GM19238 (cell line): ENCODE data around the gene SS18L1.

ENCODE experiments used
- DNase-seq: peaks from one replicate; pipeline ENCODE4 v3.0.0; 2011; ENCODE audit warnings: low spot score; ENCODE audit not compliant: insufficient read length

The SS18L1 gene

DNA sequence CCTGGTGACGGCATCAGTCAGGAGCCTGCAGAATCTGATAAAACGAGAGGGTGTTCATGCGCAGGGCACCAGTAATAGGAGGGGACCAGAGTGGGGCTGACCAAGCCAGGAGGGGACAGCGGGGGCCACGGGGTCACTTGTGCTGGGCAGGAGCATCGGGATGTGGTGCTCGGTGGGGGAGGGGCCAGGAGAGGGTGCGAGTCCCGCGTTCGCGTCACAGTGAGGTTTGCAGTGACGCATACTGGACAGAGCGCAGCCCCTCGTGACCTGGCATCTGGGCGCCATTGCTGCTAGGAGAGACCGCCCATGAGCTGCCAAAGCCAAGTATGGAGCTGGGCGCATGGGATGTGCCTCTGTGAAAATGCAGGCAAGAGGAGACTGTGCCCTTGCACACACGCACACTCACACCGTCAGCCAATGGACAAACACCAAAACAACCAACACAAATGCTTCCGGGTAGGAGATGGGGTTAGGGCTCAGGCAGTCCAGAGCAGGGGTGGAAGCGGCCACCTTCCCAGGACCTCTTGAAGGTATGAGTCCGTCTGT, 25.4 kb downstream of the SS18L1 start:
- DNase-seq, result no peak

DNA sequence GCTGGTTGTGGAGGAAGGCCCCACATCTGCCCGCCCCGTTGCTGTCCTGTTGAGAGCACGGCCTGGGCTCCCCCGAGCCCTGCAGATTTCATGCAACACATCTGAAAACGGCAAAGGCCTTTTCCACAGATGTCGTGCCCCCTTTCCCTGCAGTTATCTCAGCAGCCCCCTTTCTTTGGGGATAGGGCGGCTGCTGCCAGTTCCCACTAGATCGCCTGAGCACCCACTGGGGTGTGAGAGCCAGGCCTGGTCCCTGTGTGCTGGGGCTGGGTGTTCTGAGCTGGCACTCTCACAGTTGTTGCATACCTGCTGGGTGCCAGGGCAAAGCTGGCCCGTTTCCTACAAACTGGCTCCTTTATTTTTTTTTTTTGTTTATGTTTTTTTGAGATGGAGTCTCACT, 27.0 kb downstream of the SS18L1 start:
- DNase-seq, result no peak

DNA sequence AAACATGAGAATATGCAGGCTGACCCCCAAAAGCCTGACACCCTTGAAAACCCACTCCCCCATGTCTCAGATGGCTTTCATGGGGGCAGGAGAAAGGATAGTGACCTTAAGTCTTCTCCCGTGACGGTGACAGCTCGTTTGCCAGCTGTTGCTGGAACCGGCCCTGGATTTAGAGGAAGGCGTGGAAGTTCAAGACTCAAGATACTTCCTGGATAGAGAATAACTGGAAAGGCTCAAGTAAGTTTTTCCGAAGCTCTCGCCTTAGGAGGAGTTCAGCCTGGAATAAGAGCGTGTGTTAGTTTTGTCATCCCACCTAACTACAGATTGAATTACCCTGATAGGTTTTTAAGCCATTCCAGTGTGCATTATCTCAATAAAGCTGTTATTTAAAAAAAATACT, 27.7 kb downstream of the SS18L1 start:
- DNase-seq, result no peak

DNA sequence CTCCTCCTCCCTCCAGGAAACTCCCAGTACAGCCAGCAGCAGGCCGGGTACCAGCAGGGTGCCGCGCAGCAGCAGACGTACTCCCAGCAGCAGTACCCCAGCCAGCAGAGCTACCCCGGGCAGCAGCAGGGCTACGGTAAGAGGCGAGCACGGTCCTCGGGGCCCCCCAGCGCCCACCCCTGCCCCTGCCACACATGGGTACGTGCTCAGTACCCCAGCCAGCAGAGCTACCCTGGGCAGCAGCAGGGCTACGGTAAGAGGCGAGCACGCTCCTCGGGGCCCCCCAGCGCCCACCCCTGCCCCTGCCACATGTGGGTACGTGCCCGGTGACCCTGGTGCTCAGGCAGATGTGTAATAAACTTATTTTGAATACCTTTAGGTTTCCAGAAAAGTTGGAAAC, 29.1 kb downstream of the SS18L1 start:
- DNase-seq, result no peak

DNA sequence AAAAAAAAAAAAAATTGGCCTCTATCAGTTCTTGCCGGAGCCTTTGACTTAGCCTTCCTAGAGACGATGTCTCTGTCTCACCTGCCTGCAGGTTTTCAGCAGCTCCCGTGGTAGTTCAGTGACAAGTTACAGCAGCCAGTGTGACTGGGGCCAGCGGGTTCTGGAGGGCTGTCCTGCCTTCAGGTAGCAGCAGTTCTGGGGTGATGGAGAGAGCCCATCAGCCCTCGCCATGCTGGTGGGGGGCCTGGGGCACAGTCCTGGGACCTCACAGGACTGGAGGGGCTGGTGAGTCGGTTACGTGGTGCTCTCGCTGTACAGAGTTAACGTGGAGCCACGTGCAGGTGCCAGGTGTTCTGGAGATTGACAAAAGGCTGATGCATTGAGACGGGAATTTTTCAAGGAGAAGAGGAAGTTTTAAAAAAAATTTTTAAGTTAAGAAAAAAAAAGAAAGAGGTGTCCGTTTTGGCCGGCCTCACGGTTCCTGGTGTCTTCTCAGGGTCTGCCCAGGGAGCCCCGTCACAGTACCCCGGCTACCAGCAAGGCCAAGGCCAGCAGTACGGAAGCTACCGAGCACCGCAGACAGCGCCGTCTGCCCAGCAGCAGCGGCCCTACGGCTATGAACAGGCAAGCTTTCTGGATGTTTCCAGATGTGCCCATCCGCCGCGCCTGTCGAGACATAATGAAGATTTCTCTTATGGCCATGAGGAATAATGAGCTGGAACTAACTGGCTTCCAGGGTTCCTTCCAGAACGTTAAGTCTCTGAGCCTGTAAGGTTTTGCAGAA, 30.6 kb downstream of the SS18L1 start:
- DNase-seq, result no peak

DNA sequence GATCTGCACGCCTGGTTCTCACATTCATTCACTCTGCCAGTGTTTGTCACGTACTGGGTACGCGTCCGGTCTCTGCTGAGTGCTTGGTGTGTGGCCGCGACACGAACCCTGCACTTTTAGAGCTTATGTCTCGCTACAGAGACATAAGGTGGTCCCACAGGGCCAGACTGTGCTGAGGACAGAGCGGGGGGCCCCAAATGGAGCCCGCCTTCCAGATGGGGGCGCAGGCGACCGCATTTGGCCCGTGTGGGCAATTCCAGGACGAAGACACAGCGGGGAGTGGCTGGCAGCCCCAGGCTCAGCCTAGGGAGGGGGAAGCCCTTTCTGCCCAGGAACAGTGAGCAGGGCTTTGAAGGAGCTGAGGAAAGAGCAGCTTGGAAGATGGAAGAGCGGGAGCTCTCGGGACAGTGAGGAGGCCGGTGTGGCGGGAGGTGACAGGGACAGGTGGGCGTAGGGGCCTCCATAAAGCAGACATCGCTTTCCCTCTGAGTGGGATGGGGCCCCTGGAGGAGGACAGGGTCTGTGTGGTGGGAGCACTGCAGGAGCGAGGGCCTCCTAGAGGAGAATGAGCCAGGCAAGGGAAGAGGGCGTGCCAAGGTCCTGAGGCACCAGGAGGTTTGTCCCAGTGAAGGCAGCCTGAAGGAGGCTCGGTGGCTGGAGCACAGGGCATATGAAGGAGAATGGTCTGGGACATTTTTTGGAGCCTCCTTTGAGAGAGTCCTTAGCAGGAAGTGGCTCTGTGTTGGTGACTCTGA, 31.5 kb downstream of the SS18L1 start:
- no peak for DNase-seq

DNA sequence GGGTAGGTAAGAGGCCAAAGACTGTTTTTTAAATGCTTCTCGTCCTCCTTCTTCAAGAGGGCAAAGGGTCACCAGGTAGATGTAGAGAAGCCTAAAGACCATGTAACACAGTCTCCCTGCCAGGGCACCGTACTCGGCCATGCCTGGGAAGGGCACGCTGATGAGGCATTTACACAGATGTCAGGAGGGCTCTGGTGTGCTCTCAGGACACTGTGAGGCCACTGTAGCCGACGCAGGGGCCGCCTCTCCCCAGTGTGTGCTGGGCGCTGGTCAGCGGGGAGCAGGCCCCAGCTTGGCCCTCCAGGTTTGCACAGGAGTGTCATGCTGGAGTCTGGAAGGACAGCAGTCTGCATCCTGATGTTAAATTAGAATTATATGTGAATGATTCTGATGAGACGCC, 32.1 kb downstream of the SS18L1 start:
- DNase-seq, result no peak

DNA sequence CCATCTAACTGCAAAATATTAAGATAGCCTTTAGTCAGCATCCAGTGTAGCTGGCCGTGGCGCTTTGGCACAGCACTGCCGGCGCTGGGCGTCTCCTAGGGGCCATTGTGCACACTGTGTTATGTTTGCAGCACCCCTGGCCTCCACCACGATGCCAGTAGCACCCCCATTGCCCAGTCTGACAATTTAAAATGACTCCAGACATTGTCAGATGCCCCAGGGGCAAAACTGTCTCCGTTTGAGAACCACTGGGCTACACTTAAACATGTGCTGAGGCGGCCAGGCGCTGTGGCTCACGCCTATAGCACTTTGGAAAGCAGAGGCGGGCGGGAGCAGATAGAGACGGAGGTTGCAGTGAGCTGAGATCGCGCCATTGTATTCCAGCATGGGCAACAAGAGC, 33.3 kb downstream of the SS18L1 start:
- no peak for DNase-seq

DNA sequence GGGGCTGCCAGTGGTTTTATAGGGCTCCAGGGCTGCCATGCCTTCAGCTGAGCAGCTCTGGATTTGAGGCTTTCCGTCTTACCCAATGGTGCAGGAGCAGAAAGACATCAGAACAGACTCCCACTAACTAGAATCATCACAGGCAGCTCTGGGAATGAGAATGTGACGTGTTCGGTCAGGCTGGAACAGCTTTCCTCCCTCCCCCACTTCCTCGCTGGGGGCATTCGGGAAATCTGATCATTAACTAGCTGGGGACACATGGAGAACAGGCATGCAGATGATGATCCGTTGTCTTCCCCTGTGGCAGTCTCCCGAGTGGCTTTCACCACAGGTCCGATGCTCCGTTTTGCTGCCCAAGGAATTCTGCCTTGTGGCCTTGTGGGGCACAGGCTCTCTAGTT, 33.7 kb downstream of the SS18L1 start:
- no peak for DNase-seq

DNA sequence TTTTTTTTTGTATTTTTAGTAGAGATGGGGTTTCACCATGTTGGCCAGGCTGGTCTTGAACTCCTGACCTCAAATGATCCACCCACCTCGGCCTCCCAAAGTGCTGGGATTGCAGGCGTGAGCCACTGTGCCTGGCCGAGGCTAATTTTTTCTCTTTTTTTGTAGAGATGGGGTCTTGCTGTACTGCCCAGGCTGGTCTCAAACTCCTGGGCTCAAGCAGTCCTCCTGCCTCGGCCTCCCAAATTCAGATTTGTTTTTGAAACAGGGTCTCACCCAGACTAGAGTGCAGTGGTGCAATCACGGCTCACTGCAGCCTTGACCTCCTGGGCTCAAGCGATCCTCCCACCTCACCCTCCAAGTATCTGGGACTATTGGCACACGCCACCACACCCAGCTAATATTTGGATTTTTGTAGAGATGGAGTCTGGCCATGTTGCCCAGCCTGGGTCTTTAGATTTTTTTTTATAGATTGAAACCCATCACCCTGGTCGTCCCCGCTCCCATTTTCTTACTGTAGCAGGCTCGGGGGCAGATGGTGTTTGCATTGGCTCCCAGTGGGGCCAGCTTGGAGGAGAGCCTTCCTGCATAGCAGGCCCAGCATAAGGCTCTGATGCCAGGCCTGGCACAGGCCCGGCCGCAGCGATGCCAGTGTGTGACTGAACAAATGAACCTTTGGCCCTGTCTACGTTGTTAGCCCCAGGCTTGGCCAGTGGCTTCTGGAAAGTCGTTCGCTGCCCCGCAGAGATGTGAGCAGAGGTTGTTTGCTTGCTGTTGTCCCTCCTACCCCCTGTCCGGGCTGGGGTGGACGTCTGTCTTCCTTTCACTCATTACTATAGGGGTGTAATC, 35.0 kb downstream of the SS18L1 start:
- DNase-seq, result no peak

DNA sequence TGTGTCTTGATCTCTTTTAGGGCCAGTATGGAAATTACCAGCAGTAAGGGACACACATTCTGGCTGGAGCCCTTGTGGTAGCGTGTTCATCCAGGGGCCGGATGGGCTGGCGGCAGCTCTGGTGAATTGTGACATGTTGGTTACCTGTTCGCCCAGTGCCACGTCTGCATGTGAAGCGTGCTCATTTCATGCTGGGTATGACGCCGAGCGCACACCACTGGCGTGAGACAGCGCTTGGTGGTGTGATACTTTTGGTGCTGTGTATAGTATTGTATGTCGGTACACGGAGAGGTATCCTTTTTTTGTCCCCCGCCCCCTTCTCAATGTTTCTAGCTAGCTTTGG, 35.6 kb downstream of the SS18L1 start:
- no peak for DNase-seq

DNA sequence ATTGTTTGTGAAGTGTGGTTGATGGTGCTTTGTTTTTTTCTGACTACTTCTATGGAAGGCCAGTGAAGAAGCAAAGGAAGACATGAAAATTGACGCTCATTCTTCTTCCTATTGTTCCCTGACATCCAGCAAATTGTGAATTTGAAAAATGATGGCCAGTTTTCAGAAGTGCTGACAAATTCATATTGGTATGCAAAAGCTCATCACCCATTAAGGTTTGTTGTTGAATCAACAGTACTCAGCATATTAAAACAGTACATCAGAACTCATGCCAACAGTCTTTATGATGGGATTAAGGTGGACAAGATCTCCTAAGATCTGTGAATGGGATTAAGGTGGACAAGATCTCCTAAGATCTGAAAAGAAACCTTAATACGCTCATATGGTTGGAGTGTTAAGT, 38.2 kb downstream of the SS18L1 start:
- no peak for DNase-seq

DNA sequence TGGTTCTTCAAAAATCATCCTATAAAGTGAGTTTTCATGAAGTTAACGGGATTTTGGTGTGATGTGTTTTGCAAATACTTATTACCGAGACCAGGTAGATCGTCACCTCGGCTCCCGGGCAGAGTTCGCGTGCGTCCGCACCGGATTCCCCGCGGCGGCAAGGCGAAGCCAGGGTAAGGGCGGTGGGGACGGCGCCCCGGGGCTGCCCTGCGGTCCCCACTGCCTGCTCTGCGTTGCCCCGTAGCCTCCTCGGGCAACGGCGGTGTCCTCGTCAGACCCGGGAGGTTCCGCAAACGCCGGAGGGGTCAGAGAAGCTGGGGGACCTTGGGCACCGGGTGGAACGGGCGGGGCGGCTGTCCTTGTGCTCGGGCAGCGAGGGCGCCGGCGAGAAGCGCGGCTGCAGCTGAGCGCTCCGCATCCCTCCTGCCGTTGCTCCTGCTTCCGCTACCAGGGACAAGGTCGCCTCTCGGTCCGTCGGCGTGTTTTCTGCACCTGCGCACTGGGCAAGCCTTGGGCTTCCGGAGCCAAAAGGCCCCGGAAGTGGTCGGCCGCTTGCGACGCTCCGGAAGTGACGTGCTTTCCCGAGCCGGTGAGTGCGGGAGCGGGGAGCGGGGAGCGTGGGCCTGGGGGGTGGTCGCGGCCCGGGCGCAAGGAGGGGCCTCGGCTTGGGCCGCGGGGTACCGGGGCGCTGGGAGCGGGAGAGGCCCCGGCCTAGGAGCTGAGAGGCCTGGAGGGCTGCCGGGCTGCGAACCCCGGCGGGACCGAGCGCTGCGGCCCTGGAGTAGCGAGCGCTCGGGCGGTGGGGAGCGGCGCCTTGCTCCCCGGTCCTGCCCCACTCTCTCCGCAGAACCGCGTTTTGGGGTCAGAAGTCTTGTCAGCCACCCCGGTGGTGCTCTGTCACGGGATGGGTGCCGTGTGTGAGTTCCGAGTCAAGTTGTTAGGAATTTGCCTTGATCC, 39.2 kb downstream of the SS18L1 start, which contains the start of gene MTG2:
Gene MTG2, plus strand, starts transcription at position 560 of the 957 bp plus-strand sequence. CDS start 10,393 bp downstream, outside the sequence.
- peak; percentile 100 for DNase-seq

DNA sequence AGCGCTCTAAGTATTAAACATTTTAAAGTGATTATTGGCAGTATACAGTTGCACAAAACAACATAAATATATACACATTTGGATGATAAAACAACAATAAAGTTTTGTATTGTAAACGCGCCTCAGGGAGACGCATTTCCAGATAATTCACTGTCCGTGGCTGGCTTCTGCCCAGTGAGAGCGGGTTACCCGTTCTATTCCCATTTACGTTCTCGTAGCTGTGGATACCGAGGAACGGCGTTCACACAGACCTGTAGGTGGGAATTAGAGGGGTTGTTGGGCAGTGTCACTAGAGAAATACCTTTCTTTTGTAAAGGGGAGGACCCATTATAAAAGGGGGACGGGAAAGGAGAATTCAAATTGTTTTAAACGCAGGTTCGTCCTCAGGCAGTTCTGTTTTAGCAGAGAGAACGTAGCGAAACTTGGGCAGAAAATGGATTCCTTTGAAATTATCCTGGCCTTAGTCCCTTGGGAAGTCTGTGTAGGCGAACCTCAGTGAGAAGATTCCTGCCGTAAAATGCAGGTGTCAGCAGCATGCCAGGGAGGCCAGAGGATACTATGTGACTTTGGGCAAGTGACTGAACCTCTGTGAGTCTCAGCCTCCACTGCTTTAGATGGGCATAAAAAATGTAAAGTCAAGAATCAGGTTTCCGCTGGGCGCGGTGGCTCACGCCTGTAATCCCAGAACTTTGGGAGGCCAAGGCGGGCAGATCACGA, 40.0 kb downstream of the SS18L1 start:
- no peak for DNase-seq

DNA sequence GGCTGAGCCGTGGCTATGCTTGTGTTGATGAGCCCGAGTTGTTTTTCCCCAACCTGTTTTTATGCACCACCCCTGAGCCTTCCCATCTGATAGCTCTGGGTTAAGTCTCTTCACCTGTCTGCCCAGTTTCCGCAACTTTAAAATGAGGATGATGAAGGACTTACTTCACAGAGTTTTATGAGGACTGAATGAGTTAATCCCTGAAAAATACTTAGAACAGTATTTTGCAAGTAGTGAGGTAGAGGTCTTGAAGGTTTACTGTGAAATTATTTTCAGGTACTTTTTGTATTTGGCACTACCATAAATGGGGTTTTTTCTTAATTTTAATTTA, 42.5 kb downstream of the SS18L1 start:
- DNase-seq, result no peak

DNA sequence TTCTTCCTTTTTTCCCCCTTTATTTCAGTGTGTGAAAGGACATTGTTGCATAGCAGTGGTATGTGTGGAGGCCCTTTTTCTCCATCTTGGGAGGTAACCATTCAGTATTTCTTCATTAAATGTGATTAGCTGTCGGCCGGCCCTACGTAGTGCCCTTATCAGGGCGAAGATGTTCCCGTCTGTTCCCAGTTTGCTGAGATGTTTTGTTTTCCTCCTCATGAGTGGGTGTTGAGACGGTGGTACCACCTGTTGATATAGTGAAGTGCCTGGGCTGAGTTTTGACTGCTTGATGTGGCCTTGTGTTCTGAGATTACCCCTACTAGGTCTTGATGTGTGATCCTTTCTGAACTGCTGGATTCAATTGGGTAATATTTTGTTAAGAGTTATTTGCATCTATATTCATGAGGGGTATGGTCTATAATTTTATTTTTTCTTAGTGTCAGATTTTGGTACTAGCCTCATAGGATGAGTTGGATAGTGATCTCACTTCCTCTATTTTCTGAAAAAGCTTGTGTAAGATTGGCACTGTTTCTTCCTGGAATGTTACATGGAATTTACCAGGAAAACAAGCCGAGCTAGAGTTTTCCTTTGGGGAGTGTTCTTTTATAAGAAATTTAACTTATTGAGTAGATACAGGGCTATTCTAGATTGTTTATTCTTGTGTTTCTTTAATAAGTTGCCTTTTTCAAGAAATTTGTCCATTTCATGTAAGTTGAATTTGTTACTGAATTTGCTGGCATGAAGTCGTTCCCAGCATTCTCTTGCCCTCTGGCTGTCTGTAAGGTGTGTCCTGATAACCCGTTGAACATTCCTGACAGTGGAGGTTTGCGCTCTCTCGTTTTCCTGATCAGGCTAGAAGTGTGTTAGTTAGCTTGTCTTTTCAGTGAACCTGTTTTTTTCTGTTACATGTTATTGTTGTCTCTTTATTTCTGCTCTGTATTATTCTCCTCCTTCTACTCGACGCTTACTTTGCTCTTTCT, 43.6 kb downstream of the SS18L1 start:
- no peak for DNase-seq

DNA sequence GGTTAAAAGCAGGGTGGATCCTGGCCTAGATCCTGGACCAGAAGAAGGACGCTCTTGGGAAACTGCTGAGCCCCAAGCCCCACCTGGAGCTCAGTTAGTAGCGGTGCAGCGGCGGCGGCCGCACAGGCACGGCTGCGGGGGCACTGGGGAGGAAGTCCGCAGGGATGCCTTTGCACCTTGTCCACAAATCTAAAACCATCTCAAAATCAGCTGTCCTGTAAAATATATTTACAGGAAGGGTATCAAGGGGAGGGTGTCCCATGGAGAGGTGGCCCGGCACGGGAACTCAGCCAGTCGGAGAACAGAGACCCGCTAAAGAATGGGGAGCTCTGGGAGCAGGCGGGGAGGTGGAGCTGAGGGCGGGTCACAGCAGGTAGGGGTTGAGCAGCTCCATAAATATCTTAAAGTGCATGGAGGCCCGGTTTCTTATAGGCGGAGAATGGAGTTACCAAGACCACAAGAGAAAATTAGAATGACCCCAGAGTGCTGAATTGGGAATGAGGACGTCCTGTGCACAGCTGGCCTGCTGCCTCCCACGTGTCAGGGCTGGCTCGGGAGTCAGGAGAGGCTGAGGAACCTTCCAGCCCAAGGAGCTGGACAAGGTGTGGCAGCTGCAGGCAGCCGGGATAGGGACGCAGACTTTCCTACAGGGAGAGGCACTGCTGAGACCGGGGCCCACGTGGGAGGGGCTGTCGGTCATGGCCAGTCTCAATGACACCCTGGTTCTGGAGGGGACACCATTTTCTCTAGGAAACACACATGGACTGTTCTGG, 47.3 kb downstream of the SS18L1 start:
- no peak for DNase-seq
